Measurements from ENCODE around the gene LAMC1.

Gene LAMC1

DNA sequence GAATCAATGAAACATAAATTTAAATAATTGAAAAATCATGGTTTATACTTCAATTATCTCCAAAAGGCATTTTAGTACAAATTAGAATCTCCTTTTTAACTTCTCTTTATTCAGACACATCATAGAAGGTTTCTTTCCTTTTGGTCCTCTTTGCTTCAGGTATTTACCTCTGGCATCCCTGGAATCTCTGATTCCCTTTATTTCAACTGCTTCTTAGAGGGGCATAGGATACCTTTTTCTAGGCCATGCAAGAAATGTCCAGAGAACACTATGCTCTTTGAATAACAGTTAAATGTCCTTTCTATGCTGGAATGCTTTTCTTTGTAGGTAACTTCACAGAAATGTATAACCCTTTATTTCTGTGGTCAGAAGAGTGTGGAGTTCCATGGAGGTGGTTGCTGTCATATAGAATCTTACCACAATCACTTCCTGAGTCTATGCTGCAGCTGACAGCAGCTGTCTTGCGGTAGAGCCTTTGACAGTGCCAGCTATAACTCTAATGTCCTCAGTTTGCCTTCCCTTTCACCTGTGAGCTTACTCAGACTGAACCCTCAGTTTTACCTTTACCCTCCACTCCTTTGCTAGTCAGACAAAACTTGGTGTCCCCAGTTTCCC is 171.4 kb downstream of the LAMC1 start:
- no peak for DNase-seq (ENCODE audit: low spot score)

DNA sequence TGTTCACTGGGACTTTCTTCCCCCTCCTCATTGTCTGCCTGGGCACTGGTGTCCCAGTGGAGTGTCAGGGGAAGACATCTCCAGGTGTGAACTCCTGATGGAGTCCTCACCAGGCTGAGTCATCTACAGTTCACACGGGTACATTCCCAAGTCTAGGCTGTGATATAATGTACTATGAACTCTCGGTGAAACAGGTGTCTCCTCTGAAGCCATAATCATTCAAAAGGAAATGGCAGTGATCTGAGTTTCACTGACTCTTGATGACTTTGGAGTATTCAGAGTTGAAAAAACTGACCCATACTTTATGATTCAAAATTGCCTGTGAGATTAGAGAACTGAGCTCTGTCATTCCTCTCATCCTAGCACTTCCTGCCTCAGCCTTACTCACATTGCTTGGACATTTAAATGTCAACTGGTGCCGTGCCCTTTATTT is 171.9 kb downstream of the LAMC1 start:
- DNase-seq (ENCODE audit: low spot score), result no peak
